H1 (cell line): ENCODE results near the gene OR4E1. TPM values are rescaled to one million over a fixed set of nuclear protein-coding genes. Genes with fewer than 3 reads are reported as not detected.

Source experiments
- CTCF ChIA-PET: fragments of 300-600 bp; sonication (Branson Sonifier 250); formaldehyde crosslinking; loops from one replicate; lab custom pipeline; 2021; ENCODE audit not compliant: partially characterized antibody; lab: Charles Lee
- POLR2A ChIA-PET: fragments of 300-600 bp; sonication (Branson Sonifier 250); formaldehyde crosslinking; loops from one replicate; lab custom pipeline; 2021; ENCODE audit warnings: inconsistent platforms; ENCODE audit not compliant: partially characterized antibody; lab: Charles Lee
- DNase-seq, 2 experiments: peaks; one replicate each; pipeline versions ENCODE4 v3.0.0 to v3.0.0-alpha.2; 2010 to 2022; ENCODE audit warnings: low spot score in 2 of 2, low read depth in 1 of 2, mixed read lengths in 1 of 2
- FAIRE-seq: peaks from 2 replicates; lab custom pipeline; 2011; peaks lifted over from hg19 to GRCh38; lab: Jason Lieb, UNC
- H2AFZ ChIP-seq: 2 replicates; pipeline ENCODE4 v1.8.1; 2012; ENCODE audit warnings: low read length, inconsistent platforms
- H2AK5ac ChIP-seq: 2 replicates; pipeline ENCODE4 v1.6.1; 2013; ENCODE audit warnings: low read depth, low read length
- H2BK120ac ChIP-seq: replicated peaks from 2 replicates; pipeline ENCODE3; 2013; ENCODE audit warnings: low read depth, low read length, inconsistent platforms
- H2BK12ac ChIP-seq: 2 replicates; pipeline ENCODE4 v1.6.1; 2013; ENCODE audit warnings: low read depth, low read length
- H2BK15ac ChIP-seq: 2 replicates; pipeline ENCODE4 v1.6.1; 2013; ENCODE audit warnings: low read length
- H2BK20ac ChIP-seq: 2 replicates; pipeline ENCODE4 v1.6.1; 2013; ENCODE audit warnings: low read length
- H2BK5ac ChIP-seq: 2 replicates; pipeline ENCODE4 v1.6.1; 2013; ENCODE audit warnings: low read depth, low read length
- H3K14ac ChIP-seq: 2 replicates; pipeline ENCODE4 v1.6.1; 2013; ENCODE audit warnings: inconsistent platforms; ENCODE audit not compliant: insufficient read length
- H3K18ac ChIP-seq: 2 replicates; pipeline ENCODE4 v1.6.1; 2013; ENCODE audit warnings: low read length; ENCODE audit errors: extremely low read depth
- H3K23ac ChIP-seq: 2 replicates; pipeline ENCODE4 v1.6.1; 2013; ENCODE audit warnings: inconsistent platforms; ENCODE audit not compliant: insufficient read length
- H3K23me2 ChIP-seq: 2 replicates; pipeline ENCODE4 v1.6.1; 2013; ENCODE audit warnings: low read depth, low read length
- H3K27ac ChIP-seq: 2 replicates; pipeline ENCODE4 v1.6.1; 2011; ENCODE audit warnings: low read depth, low read length, inconsistent platforms
- H3K27me3 ChIP-seq, 4 experiments: replicated peaks in 1 of 4; 1 replicate in 1 of 4; 2 replicates in 3 of 4; pipeline versions ENCODE4 v1.6.1 to v1.8.1; 2011 to 2013; ENCODE audit warnings: low read length in 3 of 4, mild to moderate bottlenecking in 3 of 4, inconsistent platforms in 2 of 4, mixed read lengths in 2 of 4, moderate library complexity in 1 of 4; ENCODE audit not compliant: control insufficient read depth in 3 of 4, insufficient read depth in 3 of 4; ENCODE audit errors: extremely low read depth in 1 of 4
- H3K36me3 ChIP-seq, 4 experiments: 2 replicates each; pipeline versions ENCODE4 v1.6.1 to v1.8.1; 2011 to 2013; ENCODE audit warnings: mild to moderate bottlenecking in 4 of 4, low read length in 3 of 4, moderate library complexity in 2 of 4, control low read depth in 1 of 4, inconsistent platforms in 1 of 4; ENCODE audit not compliant: insufficient read depth in 4 of 4, control insufficient read depth in 2 of 4
- H3K4ac ChIP-seq: replicated peaks from 2 replicates; pipeline ENCODE3; 2013; ENCODE audit warnings: low read length, low read depth, mixed read lengths, inconsistent platforms; ENCODE audit not compliant: insufficient read length
- H3K4me1 ChIP-seq, 4 experiments: replicated peaks in 1 of 4; 1 replicate in 1 of 4; 2 replicates in 3 of 4; pipeline versions ENCODE4 v1.6.1 to v1.8.1; 2011 to 2013; ENCODE audit warnings: low read length in 3 of 4, inconsistent platforms in 2 of 4, mixed read lengths in 1 of 4; ENCODE audit not compliant: insufficient read depth in 4 of 4, control insufficient read depth in 3 of 4
- H3K4me2 ChIP-seq, 2 experiments: 2 replicates each; pipeline versions ENCODE4 v1.6.1 to v1.8.1; 2011 to 2013; ENCODE audit warnings: low read depth in 2 of 2, low read length in 2 of 2, control low read depth in 1 of 2, inconsistent platforms in 1 of 2, mild to moderate bottlenecking in 1 of 2; ENCODE audit not compliant: insufficient read depth in 1 of 2
- H3K4me3 ChIP-seq, 4 experiments: fragments of 200-600, 300-600 bp in 1 of 4; sonication (generic), shearing (Covaris generic), sonication (Bioruptor Twin) in 1 of 4; 2 replicates each; pipeline versions ENCODE4 v1.5.1 to v1.8.1; 2011 to 2016; ENCODE audit warnings: low read length in 4 of 4, low read depth in 3 of 4, control low read depth in 2 of 4, inconsistent platforms in 2 of 4, mild to moderate bottlenecking in 2 of 4, mixed read lengths in 1 of 4, moderate library complexity in 1 of 4; ENCODE audit not compliant: insufficient read depth in 2 of 4; ENCODE audit errors: extremely low read depth in 1 of 4
- H3K56ac ChIP-seq: replicated peaks from 2 replicates; pipeline ENCODE3; 2013; ENCODE audit warnings: low read depth, mild to moderate bottlenecking, mixed read lengths, low read length, inconsistent platforms; ENCODE audit not compliant: insufficient read length
- H3K79me1 ChIP-seq: 2 replicates; pipeline ENCODE4 v1.6.1; 2013; ENCODE audit warnings: low read depth, low read length, control low read depth
- H3K79me2 ChIP-seq, 2 experiments: 2 replicates each; pipeline versions ENCODE4 v1.6.1 to v1.8.1; 2012 to 2013; ENCODE audit warnings: low read length in 2 of 2, mild to moderate bottlenecking in 2 of 2, inconsistent platforms in 1 of 2; ENCODE audit not compliant: insufficient read depth in 2 of 2, control insufficient read depth in 1 of 2
- H3K9ac ChIP-seq, 4 experiments: replicated peaks in 1 of 4; 1 replicate in 1 of 4; 2 replicates in 3 of 4; pipeline versions ENCODE4 v1.6.1 to v1.8.1; 2011 to 2013; ENCODE audit warnings: low read depth in 3 of 4, low read length in 3 of 4, control low read depth in 2 of 4, mild to moderate bottlenecking in 2 of 4, moderate library complexity in 2 of 4, inconsistent platforms in 1 of 4; ENCODE audit errors: extremely low read depth in 1 of 4
- H3K9me3 ChIP-seq, 2 experiments: 2 replicates each; pipeline versions ENCODE4 v1.6.1 to v1.8.1; 2012 to 2013; ENCODE audit warnings: mild to moderate bottlenecking in 2 of 2, moderate library complexity in 2 of 2, control low read depth in 1 of 2, inconsistent platforms in 1 of 2, low read depth in 1 of 2, low read length in 1 of 2, mixed read lengths in 1 of 2; ENCODE audit not compliant: insufficient read depth in 2 of 2
- H4K20me1 ChIP-seq, 2 experiments: replicated peaks in 1 of 2; 2 replicates each; pipeline versions ENCODE3 to v1.8.1; 2011 to 2013; ENCODE audit warnings: inconsistent platforms in 2 of 2, low read length in 2 of 2, mild to moderate bottlenecking in 1 of 2; ENCODE audit not compliant: insufficient read depth in 2 of 2, control insufficient read depth in 1 of 2
- H4K5ac ChIP-seq: 2 replicates; pipeline ENCODE4 v1.6.1; 2013; ENCODE audit warnings: low read length, low read depth, mixed read lengths, inconsistent platforms; ENCODE audit not compliant: insufficient read length
- H4K8ac ChIP-seq: 2 replicates; pipeline ENCODE4 v1.8.0; 2013; ENCODE audit warnings: mild to moderate bottlenecking, moderate library complexity, low read length, inconsistent platforms; ENCODE audit not compliant: insufficient read depth; ENCODE audit errors: extremely low read depth
- H4K91ac ChIP-seq: replicated peaks from 2 replicates; pipeline ENCODE3; 2013; ENCODE audit warnings: low read length, mixed read lengths, inconsistent platforms; ENCODE audit not compliant: insufficient read length
- BCL11A ChIP-seq, 2 experiments: IDR thresholded peaks; one replicate each; pipeline ENCODE4 v1.6.1; 2011; ENCODE audit warnings: low read depth in 2 of 2, low read length in 2 of 2, mild to moderate bottlenecking in 2 of 2
- CBX8 ChIP-seq: fragments of 300-800, 300-1000 bp; sonication (generic); IDR thresholded peaks from 2 replicates; pipeline ENCODE4 v1.7.1; 2016; ENCODE audit warnings: low read depth, low read length, borderline replicate concordance
- GTF2F1 ChIP-seq: IDR thresholded peaks from 2 replicates; pipeline ENCODE4 v1.6.1; 2012; ENCODE audit warnings: low read depth, low read length, improper control_type of control experiment, borderline replicate concordance
- JUND ChIP-seq: IDR thresholded peaks from 2 replicates; pipeline ENCODE4 v1.6.1; 2011; ENCODE audit warnings: mild to moderate bottlenecking, improper control_type of control experiment, low read length
- RNF2 ChIP-seq: fragments of 200-900, 300-1000 bp; sonication (generic); IDR thresholded peaks from 2 replicates; pipeline ENCODE4 v1.7.1; 2016; ENCODE audit warnings: borderline replicate concordance, low read depth, mild to moderate bottlenecking, antibody characterized with exemption, low read length; ENCODE audit not compliant: poor library complexity, severe bottlenecking; ENCODE audit errors: missing control alignments
- TAF1 ChIP-seq: IDR thresholded peaks from 2 replicates; pipeline ENCODE4 v1.6.1; 2011; ENCODE audit warnings: mild to moderate bottlenecking, low read depth, low read length
- USF2 ChIP-seq: IDR thresholded peaks from 2 replicates; pipeline ENCODE4 v1.6.1; 2011; ENCODE audit warnings: low read length, improper control_type of control experiment
- ZNF274 ChIP-seq: IDR thresholded peaks from 2 replicates; pipeline ENCODE4 v1.7.0; 2012; ENCODE audit warnings: low read length, borderline replicate concordance; ENCODE audit errors: extremely low read depth
- WGBS, 2 experiments: shearing (Covaris generic) in 1 of 2; methylation state at CpG; one replicate each; pipeline versions ENCODE4 v1.1.6 to v1.1.7; 2013 to 2015; ENCODE audit warnings: low lambda C conversion rate in 2 of 2, mixed read lengths in 2 of 2, inconsistent platforms in 1 of 2, low coverage in 1 of 2, missing lambda C conversion rate in 1 of 2; ENCODE audit not compliant: insufficient replicate concordance in 2 of 2, insufficient coverage in 1 of 2, insufficient read length in 1 of 2; ENCODE audit errors: extremely low coverage in 1 of 2, missing lambda C conversion rate in 1 of 2; 5-methylcytosine and 5-hydroxymethylcytosine counted together
- polyA plus RNA-seq, 7 experiments: library from polyadenylated mRNA; depleted of rRNA in 3 of 7; stranded (reverse) in 5 of 7; unstranded in 2 of 7; fragments of >200 nt in 5 of 7; fragments of 200-250 nt in 2 of 7; gene quantifications; 1 replicate in 5 of 7; 2 replicates in 1 of 7; 4 replicates in 1 of 7; pipeline versions ENCODE4 v1.2.1 to v1.2.3, GENCODE V29; 2011 to 2013; ENCODE audit warnings: missing spikeins in 2 of 7, mixed read lengths in 2 of 7
- total RNA-seq: library from RNA; stranded (reverse); fragmentation: NEBNext Ultra II Directional; extraction: Animal tissue kit (Norgen Biotek cat#: 25700); gene quantifications from 2 replicates; pipeline ENCODE4 v1.2.1, GENCODE V29; 2021

The OR4E1 gene
- total and polyA plus RNA-seq, 2 of the 8 experiments (the other 6 are each of a cell fraction or from before 2014, with no cell fraction given), result not detected

GRCh38 chr14:21634840-21635239 is 38.8 kb downstream of the OR4E1 start, which contains the start of gene OR10G2:
Gene OR10G2, minus strand, starts transcription at chr14:21634940. Its CDS starts 98 bp downstream, at chr14:21634842.
- TF ChIP-seq BCL11A (IDR thresholded peaks at IDR 0.05; ENCODE audit: low read depth in 2 of 2, low read length in 2 of 2), result no peak
- no peak for TF ChIP-seq RNF2
- TF ChIP-seq GTF2F1, result no peak
- TF ChIP-seq JUND, result no peak
- no peak for TF ChIP-seq CBX8
- no peak for TF ChIP-seq TAF1
- no peak for TF ChIP-seq ZNF274
- no peak for TF ChIP-seq USF2
- FAIRE-seq, result no peak
- CTCF ChIA-PET, result interaction anchor here (1.0 kb wide), 1 partner anchor 55 kb away, joined by 3 read pairs; the partner anchor contains the start of gene OR10G3

More at GRCh38 chr14:21634840-21635239, 38.8 kb downstream of the OR4E1 start, which contains the start of gene OR10G2:
- Histone ChIP-seq H3K79me1 (no peaks in the 10 kb centered on the region), H3K27ac (no peak within 1 kb of the TSS), H2BK5ac (no peak within 1 kb of the TSS), H2BK12ac (no peak within 1 kb of the TSS), H3K23ac (no peak within 1 kb of the TSS), H4K8ac (no peak within 1 kb of the TSS; the same call in 1 of the 2 replicates), H3K36me3 (no peaks in the 10 kb centered on the region), H2BK120ac (no peak within 1 kb of the TSS), H3K4me2 (no peak within 1 kb of the TSS), H4K5ac (no peak within 1 kb of the TSS), H2AFZ (no peak within 1 kb of the TSS; the same call in 1 of the 2 replicates), H2BK15ac (no peak within 1 kb of the TSS), H3K18ac (no peak within 1 kb of the TSS), H3K4ac (no peak within 1 kb of the TSS), H3K23me2 (no peaks in the 10 kb centered on the region), H3K56ac (no peak within 1 kb of the TSS), H3K9ac (no peak within 1 kb of the TSS), H3K4me3 (no peak within 1 kb of the TSS), H3K9me3 (no peaks in the 10 kb centered on the region), H2BK20ac (no peak within 1 kb of the TSS), H4K20me1 (no peaks in the 10 kb centered on the region), H2AK5ac (no peak within 1 kb of the TSS), H3K27me3 (no peaks in the 10 kb centered on the region), H4K91ac (no peak within 1 kb of the TSS), H3K4me1 (no peaks in the 10 kb centered on the region), H3K79me2 (no peaks in the 10 kb centered on the region), H3K14ac (no peak within 1 kb of the TSS)
- POLR2A ChIA-PET, result no interaction called here
- 89% methylated on average over 4 of the region's 4 CpGs; no CpG with 5 or more reads in 1 of the 2 experiments for WGBS, 2 experiments
- DNase-seq, result no peak
